ENCODE measurements around the gene TMEM132C.

Gene TMEM132C

GRCh38 chr12:128611736-128612135 is 344.8 kb downstream of the TMEM132C start:
- DNase-seq (ENCODE audit: low spot score), result no peak

- DNase-seq (ENCODE audit: low spot score), result no peak
Measured at GRCh38 chr12:128612150-128612850, 345.3 kb downstream of the TMEM132C start.

- DNase-seq (ENCODE audit: low spot score), result no peak
Measured at GRCh38 chr12:128613837-128614590, 347.0 kb downstream of the TMEM132C start.

GRCh38 chr12:128617304-128617833 is 350.4 kb downstream of the TMEM132C start:
- no peak for DNase-seq (ENCODE audit: low spot score)

GRCh38 chr12:128619263-128619662 is 352.3 kb downstream of the TMEM132C start:
- DNase-seq (ENCODE audit: low spot score), result no peak

- no peak for DNase-seq (ENCODE audit: low spot score)
Measured at GRCh38 chr12:128621304-128621703, 354.3 kb downstream of the TMEM132C start.

- no peak for DNase-seq (ENCODE audit: low spot score)
Measured at GRCh38 chr12:128623748-128624147, 356.8 kb downstream of the TMEM132C start.

GRCh38 chr12:128626808-128627320 is 359.9 kb downstream of the TMEM132C start:
- DNase-seq (ENCODE audit: low spot score), result no peak

- DNase-seq (ENCODE audit: low spot score), result no peak
Measured at GRCh38 chr12:128627659-128628058, 360.7 kb downstream of the TMEM132C start.

GRCh38 chr12:128629979-128630378 is 363.0 kb downstream of the TMEM132C start:
- no peak for DNase-seq (ENCODE audit: low spot score)

GRCh38 chr12:128637642-128638606 is 371.0 kb downstream of the TMEM132C start:
- DNase-seq (ENCODE audit: low spot score), result no peak

GRCh38 chr12:128639089-128639488 is 372.1 kb downstream of the TMEM132C start:
- no peak for DNase-seq (ENCODE audit: low spot score)

- no peak for DNase-seq (ENCODE audit: low spot score)
Measured at GRCh38 chr12:128643155-128643554, 376.2 kb downstream of the TMEM132C start.

GRCh38 chr12:128644664-128645296 is 377.8 kb downstream of the TMEM132C start:
- DNase-seq (ENCODE audit: low spot score), result peak; percentile 36

GRCh38 chr12:128649902-128650301 is 382.9 kb downstream of the TMEM132C start:
- no peak for DNase-seq (ENCODE audit: low spot score)

- no peak for DNase-seq (ENCODE audit: low spot score)
Measured at GRCh38 chr12:128652136-128652751, 385.3 kb downstream of the TMEM132C start.

GRCh38 chr12:128654468-128654867 is 387.5 kb downstream of the TMEM132C start:
- no peak for DNase-seq (ENCODE audit: low spot score)

GRCh38 chr12:128657378-128657777 is 390.4 kb downstream of the TMEM132C start:
- DNase-seq (ENCODE audit: low spot score), result no peak

- no peak for DNase-seq (ENCODE audit: low spot score)
Measured at GRCh38 chr12:128660532-128661225, 393.7 kb downstream of the TMEM132C start.

GRCh38 chr12:128661226-128661569 is 394.2 kb downstream of the TMEM132C start:
- no peak for DNase-seq (ENCODE audit: low spot score)
